ENCODE results near the gene COL6A1. TPM values are rescaled to one million over a fixed set of nuclear protein-coding genes. Genes with fewer than 3 reads are reported as not detected.

The COL6A1 gene
- total RNA-seq, 2 experiments from 2014 or later: 8.0 to 8.5 TPM

- peak in 2 of 14 experiments; percentile 0 to 5 for DNase-seq
These were observed 10.2 kb downstream of the COL6A1 start for GRCh38 chr21:45991606-45992300.

GRCh38 chr21:45992301-45993209 lies 11.0 kb downstream of the COL6A1 start:
- ChIA-PET CTCF (no interaction called here), POLR2A (no interaction called here)
- Histone ChIP-seq H3K36me3 (ENCODE audit: insufficient read depth, low read length) (no peaks in the 10 kb centered on the region), H3K4me3 (ENCODE audit: low read length) (no peak overlapping the region), H3K9me3 (ENCODE audit: control insufficient read depth in 1 of 2, insufficient read depth in 1 of 2, low read length in 2 of 2) (no peaks in the 10 kb centered on the region), H3K27ac (ENCODE audit: low read depth in 1 of 2, low read length in 2 of 2) (no peak overlapping the region), H3K4me1 (ENCODE audit: insufficient read depth, low read length) (no peaks in the 10 kb centered on the region), H3K27me3 (ENCODE audit: control insufficient read depth in 1 of 2, insufficient read depth in 2 of 2, low read length in 2 of 2) (no peaks in the 10 kb centered on the region)
- no peak for TF ChIP-seq CTCF (IDR thresholded peaks at IDR 0.05)
- no peaks in the 10 kb centered on the region for H3K27me3 Mint-ChIP-seq
- no peak overlapping the region for H3K27ac Mint-ChIP-seq
- H3K4me1 Mint-ChIP-seq (ENCODE audit: low read depth): no peaks in the 10 kb centered on the region
- no peaks in the 10 kb centered on the region for H3K9me3 Mint-ChIP-seq
- no peak overlapping the region for H3K4me3 Mint-ChIP-seq
- ATAC-seq (ENCODE audit: poor library complexity): no peak
- DNase-seq: peak in 4 of 14 experiments; percentile 0 to 29 (median 5)
- intact Hi-C loops (cut with DNase I, micrococcal nuclease): no loop called here
- H3K36me3 Mint-ChIP-seq (ENCODE audit: low read depth): no peaks in the 10 kb centered on the region

More at GRCh38 chr21:45991606-45992300, 10.2 kb downstream of the COL6A1 start:
- intact Hi-C loops (cut with DNase I, micrococcal nuclease): no loop called here
- Histone ChIP-seq H3K9me3 (ENCODE audit: control insufficient read depth in 1 of 2, insufficient read depth in 1 of 2, low read length in 2 of 2) (no peaks in the 10 kb centered on the region), H3K4me3 (ENCODE audit: low read length) (no peak overlapping the region), H3K27ac (ENCODE audit: low read depth in 1 of 2, low read length in 2 of 2) (no peak overlapping the region), H3K27me3 (ENCODE audit: control insufficient read depth in 1 of 2, insufficient read depth in 2 of 2, low read length in 2 of 2) (no peaks in the 10 kb centered on the region), H3K36me3 (ENCODE audit: insufficient read depth, low read length) (no peaks in the 10 kb centered on the region), H3K4me1 (ENCODE audit: insufficient read depth, low read length) (no peaks in the 10 kb centered on the region)
- POLR2A ChIA-PET: no interaction called here
- no peaks in the 10 kb centered on the region for H3K4me1 Mint-ChIP-seq (ENCODE audit: low read depth)
- H3K4me3 Mint-ChIP-seq: no peak overlapping the region
- no peak for TF ChIP-seq CTCF (IDR thresholded peaks at IDR 0.05)
- H3K36me3 Mint-ChIP-seq (ENCODE audit: low read depth): no peaks in the 10 kb centered on the region
- no peaks in the 10 kb centered on the region for H3K27me3 Mint-ChIP-seq
- no peak overlapping the region for H3K27ac Mint-ChIP-seq
- no peak for ATAC-seq (ENCODE audit: poor library complexity)
- CTCF ChIA-PET: no interaction called here
- H3K9me3 Mint-ChIP-seq: no peaks in the 10 kb centered on the region

- Mint-ChIP-seq H3K36me3 (ENCODE audit: low read depth) (no peaks in the 10 kb centered on the region), H3K27me3 (no peaks in the 10 kb centered on the region), H3K4me3 (no peak overlapping the region), H3K27ac (no peak overlapping the region), H3K4me1 (ENCODE audit: low read depth) (no peaks in the 10 kb centered on the region), H3K9me3 (no peaks in the 10 kb centered on the region)
- Histone ChIP-seq H3K36me3 (ENCODE audit: insufficient read depth, low read length) (no peaks in the 10 kb centered on the region), H3K27ac (ENCODE audit: low read depth in 1 of 2, low read length in 2 of 2) (no peak overlapping the region), H3K27me3 (ENCODE audit: control insufficient read depth in 1 of 2, insufficient read depth in 2 of 2, low read length in 2 of 2) (no peaks in the 10 kb centered on the region), H3K4me1 (ENCODE audit: insufficient read depth, low read length) (no peaks in the 10 kb centered on the region), H3K9me3 (ENCODE audit: control insufficient read depth in 1 of 2, insufficient read depth in 1 of 2, low read length in 2 of 2) (no peaks in the 10 kb centered on the region), H3K4me3 (ENCODE audit: low read length) (no peak overlapping the region)
- ChIA-PET POLR2A (no interaction called here), CTCF (no interaction called here)
- DNase-seq (peak in 3 of 14 experiments; percentile 0 to 9 (median 1)), ATAC-seq (ENCODE audit: poor library complexity) (no peak)
- intact Hi-C loops (cut with DNase I, micrococcal nuclease): no loop called here
- no peak for TF ChIP-seq CTCF (IDR thresholded peaks at IDR 0.05)
These were observed 11.9 kb downstream of the COL6A1 start for GRCh38 chr21:45993210-45994085.

Measured in CD4-positive, alpha-beta T cell (primary cell).